ENCODE results near the gene GFY.
"Not testable (repeated sequence)": the region's sequence is repeated elsewhere in the genome, so short reads cannot be mapped to it uniquely, and the experiment has no call there.

GFY gene

DNA sequence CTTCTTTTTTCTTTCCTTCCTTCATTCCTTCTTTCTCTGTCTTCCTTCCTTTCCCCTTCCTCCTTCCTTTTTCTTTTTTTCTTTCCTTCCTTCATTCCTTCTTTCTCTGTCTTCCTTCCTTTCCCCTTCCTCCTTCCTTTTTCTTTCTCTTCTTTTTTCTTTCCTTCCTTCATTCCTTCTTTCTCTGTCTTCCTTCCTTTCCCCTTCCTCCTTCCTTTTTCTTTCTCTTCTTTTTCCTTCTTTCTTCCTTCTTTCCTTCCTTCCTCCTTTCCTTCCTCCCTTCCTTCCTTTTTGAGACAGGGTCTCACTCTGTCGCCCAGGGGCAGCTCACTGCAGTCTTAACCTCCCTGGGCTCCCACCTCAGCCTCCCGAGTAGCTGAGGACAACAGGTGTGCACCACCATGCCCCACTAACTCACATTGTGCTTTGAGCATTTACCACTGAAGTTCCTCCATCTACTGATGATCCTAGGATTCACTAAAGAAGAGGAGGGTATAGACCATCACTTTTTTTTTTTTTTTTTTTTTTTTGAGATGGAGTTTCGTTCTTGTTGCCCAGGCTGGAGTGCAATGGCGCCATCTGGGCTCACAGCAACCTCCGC is 19.0 kb downstream of the GFY start:
- DNase-seq, result not testable (repeated sequence)

DNA sequence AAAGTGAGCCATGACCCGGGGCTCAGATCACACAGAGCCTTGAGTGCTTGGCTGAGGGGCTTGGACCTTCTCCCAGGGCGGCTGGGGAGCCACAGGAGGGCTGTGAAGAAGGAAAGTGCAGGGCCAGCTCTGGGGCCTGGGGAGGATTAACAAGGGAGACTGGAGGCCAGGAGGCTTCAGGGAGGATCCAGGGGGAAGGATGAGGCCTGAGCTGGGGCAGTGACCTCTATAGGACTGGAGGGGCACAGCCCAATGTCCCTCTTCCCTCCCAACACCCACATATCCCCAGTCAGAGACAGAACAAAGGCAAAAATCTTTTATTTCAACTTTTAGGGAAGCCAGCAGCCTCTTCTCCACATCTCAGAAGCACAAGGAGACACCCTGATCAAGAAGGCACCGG is 20.8 kb downstream of the GFY start:
- DNase-seq, result no peak

DNA sequence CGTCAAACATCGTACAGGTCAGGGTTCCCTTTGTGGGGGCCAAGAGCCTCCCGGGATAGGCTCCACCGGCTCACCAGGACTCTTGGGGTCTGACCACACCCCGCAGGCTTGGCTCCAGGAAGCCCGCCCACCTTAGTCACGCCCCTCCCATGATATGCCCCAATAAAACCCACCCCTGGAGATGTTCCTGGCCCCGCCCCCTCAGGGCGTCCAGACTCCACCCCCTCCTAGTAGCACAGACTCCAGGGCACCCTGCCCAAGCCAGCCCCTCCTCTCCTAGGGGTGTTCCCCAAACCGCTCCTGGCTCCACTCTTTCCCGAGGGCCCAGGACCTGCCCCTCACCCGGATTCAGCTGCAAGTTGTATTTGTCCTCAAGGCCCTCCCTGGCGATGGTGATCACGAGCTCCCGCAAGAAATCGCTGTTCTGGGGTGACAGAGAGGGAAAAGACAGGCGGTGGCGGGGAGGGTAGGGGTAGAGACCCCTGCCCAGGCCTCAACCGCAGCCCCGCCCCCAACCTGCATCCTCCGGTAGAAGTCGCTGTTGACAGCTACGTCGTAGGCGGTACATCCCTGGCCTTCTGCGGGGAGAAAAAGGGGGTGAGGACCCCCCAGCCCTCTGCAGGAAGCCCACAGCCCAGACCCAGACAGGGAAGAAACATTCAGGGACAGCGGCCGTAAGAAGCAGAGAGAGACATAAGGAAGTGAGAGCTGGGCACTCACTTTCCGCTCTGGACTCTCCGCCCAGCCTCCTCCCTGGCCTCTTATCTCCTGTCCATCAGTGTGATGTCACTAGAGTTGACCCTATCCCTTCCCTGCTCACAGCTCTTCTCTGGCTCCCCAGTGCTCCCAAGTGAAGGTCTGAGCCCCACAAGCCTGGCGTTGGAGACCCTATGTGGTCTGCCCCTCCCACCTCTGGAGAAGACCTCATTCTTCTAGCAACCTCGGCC is 22.6 kb downstream of the GFY start:
- DNase-seq, result peak; percentile 56

DNA sequence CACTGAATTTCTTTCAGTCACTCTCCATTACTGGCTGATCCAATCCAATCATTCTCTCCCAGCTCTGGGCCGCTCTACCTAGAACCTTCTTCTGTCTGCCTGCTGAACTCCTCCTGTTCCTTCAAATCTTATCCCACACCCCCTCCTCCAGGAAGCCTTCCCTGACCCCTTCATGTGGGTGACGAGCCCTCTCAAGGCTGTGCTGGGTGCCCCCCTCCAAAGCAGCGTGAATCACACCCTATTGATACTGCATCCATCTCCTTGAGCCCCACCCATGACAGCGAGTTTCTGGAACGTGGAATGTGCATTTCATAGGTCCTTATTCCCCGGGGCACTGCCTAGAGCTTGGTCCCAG is 23.2 kb downstream of the GFY start:
- no peak for DNase-seq

DNA sequence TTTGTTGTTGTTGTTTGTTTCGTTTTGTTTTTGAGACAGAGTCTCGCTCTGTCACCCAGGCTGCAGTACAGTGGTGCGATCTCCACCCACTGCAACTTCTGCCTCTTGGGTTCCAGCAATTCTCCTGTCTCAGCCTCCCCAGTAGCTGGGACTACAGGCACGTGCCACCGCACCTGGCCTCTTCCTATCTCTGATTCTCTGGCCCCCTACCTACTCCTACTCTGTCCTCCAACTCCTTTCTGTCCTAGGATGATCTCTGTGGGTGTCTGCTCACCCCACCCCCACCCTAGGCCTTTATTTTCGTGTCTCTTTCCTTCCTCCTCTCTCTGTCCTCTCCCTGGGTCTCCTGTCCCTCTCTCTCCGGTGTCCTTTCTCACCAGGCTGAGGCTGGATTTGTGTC is 25.2 kb downstream of the GFY start:
- no peak for DNase-seq

DNA sequence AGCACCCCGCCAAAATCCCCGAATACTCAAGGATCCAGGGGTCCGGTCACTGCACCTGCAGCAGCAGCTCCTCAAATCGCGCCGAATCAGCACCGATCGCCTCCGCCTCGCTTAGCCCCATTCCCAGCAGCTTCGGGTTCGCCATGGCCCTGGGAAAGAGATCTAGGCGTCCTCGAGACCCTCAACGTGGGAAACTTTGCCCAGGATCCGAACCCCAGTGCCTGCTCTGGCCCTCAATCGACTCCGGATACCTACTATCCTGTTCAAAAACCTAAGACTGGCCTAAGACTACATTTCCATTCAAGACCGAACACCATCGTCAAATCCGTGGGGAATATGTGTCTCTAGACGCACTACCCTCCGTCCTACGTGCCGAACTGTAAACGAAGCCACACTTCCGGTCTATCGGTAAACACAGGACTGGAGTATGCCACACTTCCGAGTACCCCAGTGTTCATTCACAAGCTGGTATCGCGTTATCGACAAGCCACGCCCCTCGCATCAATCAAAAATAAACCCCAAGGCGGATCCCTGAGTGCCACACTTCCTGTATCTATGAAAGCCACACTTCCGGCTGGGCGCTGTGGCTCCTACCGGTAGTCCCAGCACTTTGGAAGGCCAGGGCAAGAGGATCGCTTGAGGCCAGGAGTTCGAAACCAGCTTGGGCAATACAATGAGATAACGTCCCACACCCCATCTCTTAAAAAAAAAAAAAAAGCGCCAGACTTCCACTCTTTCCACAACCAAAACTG is 26.4 kb downstream of the GFY start, which contains the start of gene PIH1D1:
Gene PIH1D1, minus strand, starts transcription at position 385 of the 752 bp plus-strand sequence. Its CDS starts 240 bp downstream, at position 145.
- peak; percentile 98 for DNase-seq

DNA sequence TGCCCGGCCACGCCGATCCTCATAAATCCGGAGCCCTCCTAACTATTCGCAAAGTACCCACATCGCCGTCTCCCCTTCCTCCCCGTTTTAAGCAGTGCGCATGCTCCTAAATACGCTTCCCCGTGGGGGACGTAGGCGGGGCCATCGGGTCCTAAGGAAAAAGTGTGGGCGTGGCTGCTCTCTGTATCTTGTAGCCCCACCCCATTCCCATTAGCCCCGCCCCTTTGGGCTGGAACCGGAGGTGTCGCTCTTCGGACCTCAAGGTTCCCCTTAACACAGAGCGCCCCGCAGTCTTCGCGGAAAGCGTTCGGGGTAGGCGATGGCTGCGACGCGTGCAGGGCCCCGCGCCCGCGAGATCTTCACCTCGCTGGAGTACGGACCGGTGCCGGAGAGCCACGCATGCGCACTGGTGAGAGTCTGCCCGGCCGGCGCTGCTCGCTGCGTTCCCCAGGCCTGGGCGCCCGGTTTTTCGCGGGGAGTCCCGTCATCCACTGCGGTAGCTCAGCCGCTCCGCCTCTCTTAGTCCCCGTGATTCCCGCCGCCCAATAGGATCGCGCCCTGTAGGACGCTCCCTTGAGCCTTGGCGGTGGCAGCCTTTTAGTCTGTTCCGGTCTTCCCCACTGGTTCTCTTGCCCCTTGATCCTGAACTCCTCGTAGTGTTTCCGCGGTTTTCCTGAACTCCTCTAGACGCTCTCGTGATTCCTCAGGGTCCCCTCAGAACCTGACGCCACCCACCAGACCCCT is 28.0 kb downstream of the GFY start, which contains the start of gene ALDH16A1:
Gene ALDH16A1, plus strand, starts transcription at position 213 of the 744 bp plus-strand sequence. Its CDS starts 107 bp downstream, at position 320.
- DNase-seq, result peak; percentile 98

DNA sequence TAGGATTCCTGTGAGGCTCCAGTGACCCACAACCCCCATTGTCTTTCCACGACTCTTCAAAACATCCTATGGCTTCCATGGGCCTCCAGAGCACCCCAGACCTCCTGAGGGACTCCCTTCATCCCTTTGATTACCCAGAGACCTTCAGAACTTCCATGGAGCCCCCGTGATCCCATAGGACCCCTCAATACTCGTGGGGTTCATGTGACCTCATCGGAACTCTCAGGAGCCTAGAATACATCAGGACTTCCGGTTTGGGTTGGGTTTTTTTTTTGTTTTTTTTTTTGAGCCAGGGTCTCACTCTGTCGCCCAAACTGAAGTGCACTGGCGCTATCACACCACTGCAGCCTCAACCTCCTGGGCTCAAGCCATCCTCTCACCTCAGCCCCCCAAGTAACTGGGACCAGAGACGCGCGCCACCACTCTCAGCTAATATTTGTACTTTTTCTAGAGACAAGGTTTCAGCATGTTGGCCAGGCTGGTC is 28.6 kb downstream of the GFY start:
- DNase-seq, result peak; percentile 34

DNA sequence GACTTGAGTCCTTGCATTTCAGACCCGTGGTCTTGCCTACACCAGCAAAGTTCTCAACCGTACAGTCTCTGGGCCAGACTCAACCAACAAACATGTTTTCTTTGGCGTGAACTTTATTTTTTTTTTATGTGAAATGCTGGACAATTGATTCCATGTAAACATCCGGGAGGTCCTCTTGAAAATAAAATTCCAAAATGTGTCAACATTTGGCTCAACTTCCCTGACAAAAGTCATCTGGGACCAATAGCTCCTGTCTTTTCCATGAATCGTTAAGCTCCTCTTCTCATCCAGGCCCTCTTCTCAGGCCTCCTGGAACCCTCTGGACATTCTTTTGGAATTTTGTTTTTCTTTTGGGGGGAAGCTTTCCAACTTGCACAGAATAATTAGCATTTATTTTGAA is 30.6 kb downstream of the GFY start:
- no peak for DNase-seq

DNA sequence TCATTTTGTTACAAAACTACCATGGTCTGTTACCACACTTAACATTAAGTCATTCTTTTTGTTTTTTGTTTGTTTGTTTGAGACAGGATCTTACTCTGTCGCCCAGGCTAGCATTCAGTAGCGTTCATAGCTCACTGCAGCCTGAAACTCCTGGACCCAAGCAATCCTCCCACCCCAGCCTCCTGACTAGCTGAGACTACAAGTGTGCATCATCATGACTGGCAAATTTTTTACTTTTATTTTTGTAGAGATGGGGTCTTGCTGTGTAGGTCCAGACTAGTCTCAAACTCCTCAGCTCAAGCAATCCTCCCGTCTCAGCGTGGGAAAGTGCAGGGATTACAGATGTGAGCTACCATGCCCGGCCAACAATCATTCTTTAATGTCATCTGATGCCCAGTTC is 31.1 kb downstream of the GFY start:
- DNase-seq, result no peak

DNA sequence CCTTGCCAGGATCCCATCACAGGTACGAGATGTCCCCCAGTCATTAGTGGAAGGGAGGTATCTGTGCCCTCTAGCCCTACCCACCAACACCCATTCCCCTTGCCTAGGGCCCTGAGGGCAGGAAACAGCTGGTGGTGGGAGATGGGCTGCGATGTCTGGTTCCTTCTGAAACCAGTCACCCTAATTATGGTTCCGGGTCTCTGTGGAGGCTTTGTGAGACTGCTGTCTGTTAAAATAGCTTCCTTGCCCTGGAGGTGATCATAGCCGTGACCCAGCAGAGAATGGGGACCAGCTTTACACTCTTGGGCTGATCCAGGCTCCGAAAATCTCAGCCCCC is 33.3 kb downstream of the GFY start:
- DNase-seq, result no peak

DNA sequence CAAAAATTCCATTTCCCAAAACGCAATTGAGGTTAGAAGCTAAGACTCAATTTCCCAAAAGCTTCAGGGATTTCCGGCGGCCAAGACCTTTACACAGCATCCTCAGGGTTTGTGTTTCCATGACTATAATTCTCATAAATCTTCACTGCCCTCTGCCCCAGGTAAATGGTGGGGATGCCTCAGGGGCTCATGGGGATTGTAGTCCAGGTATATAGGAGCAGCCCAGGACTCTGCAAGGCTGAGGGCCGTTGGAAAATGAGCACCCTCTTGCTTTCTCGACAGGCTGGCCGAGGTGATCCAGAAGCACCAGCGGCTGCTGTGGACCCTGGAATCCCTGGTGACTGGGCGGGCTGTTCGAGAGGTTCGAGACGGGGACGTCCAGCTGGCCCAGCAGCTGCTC is 34.2 kb downstream of the GFY start:
- DNase-seq, result no peak

DNA sequence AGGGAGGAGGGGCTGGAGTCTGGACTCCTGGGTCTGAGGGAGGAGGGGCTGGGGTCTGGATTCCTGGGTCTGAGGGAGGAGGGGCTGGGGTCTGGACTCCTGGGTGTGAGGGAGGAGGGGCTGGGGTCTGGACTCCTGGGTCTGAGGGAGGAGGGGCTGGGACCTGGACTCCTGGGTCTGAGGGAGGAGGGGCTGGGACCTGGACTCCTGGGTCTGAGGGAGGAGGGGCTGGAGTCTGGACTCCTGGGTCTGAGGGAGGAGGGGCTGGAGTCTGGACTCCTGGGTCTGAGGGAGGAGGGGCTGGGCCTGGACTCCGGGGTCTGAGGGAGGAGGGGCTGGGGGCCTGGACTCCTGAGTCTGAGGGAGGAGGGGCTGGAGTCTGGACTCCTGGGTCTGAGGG is 35.9 kb downstream of the GFY start:
- not testable (repeated sequence) for DNase-seq

DNA sequence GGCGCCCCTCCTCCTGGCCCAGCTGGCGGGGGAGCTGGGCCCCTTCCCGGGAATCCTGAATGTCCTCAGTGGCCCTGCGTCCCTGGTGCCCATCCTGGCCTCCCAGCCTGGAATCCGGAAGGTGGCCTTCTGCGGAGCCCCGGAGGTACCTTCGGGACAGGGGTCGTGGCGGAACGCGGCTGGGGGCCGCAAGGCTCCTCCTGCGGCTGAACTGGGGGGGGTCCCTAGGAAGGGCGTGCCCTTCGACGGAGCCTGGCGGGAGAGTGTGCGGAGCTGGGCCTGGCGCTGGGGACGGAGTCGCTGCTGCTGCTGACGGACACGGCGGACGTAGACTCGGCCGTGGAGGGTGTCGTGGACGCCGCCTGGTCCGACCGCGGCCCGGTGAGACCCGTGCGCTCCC is 36.5 kb downstream of the GFY start:
- DNase-seq, result no peak

DNA sequence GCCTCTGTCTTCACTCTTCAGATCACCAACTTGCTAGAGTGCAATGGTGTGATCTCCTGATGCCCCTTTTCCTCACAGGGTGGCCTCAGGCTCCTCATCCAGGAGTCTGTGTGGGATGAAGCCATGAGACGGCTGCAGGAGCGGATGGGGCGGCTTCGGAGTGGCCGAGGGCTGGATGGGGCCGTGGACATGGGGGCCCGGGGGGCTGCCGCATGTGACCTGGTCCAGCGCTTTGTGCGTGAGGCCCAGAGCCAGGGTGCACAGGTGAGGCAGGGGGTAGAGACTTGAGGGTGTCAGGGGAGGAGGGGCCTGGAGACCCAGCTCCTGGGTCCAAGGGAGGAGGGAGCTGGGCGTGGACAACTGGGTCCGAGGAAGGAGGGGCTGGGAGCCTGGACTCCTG is 37.3 kb downstream of the GFY start:
- no peak for DNase-seq

DNA sequence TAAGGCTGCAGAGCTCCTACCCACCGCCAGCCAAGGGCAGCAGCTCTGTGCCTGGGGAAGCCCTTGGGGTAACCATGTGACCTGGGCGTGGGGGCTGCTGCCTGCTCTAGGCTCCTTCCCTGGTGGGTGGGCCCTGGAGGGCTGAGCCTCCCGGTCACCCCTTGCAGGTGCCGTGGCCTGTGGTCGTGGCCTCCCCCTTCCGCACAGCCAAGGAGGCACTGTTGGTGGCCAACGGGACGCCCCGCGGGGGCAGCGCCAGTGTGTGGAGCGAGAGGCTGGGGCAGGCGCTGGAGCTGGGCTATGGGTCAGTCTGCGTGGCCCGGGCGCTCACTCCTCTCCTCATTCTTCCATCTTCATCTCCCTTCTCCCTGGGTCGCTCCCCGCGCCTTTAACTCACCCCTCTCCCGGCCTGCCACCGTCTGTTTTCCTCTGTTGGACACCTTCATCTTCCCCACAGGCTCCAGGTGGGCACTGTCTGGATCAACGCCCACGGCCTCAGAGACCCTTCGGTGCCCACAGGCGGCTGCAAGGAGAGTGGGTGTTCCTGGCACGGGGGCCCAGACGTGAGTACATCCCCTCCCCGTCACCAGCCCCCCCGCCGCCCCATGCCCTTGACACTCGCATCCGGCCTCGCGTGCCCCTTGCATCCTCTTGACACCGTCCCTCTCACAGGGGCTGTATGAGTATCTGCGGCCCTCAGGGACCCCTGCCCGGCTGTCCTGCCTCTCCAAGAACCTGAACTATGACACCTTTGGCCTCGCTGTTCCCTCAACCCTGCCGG is 39.0 kb downstream of the GFY start:
- DNase-seq, result no peak

DNA sequence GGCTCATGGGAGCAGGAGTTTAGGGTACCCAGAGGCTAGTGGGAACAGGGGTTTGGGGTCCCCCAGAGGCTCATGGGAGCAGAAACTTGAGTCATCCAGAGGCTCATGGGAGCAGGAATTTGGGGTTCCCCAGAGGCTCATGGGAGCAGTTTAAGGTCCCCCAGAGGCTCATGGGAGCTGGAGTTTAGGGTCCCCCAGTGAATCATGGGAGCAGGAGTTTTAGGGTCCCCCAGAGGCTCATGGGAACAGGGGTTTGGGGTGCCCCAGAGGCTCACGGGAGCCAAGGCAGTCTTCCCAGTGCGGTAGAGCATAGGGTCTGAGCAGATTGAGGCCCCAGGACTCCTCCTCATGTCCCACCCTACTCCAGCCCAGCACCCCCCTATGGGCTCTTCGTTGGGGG is 40.2 kb downstream of the GFY start:
- DNase-seq, result no peak

DNA sequence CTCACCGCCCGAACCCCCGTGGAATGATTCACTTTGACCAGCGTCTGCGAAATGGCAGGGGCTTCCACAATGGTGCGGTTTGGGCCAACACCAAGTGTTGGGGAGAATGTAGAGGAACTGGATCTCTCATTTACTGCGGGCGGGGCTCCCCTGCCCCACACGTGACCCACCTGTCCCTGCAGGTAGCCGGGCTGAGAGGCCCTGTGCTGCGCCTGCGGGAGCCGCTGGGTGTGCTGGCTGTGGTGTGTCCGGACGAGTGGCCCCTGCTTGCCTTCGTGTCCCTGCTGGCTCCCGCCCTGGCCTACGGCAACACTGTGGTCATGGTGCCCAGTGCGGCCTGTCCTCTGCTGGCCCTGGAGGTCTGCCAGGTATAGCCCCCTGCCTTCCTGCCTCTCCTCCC is 43.0 kb downstream of the GFY start:
- no peak for DNase-seq

DNA sequence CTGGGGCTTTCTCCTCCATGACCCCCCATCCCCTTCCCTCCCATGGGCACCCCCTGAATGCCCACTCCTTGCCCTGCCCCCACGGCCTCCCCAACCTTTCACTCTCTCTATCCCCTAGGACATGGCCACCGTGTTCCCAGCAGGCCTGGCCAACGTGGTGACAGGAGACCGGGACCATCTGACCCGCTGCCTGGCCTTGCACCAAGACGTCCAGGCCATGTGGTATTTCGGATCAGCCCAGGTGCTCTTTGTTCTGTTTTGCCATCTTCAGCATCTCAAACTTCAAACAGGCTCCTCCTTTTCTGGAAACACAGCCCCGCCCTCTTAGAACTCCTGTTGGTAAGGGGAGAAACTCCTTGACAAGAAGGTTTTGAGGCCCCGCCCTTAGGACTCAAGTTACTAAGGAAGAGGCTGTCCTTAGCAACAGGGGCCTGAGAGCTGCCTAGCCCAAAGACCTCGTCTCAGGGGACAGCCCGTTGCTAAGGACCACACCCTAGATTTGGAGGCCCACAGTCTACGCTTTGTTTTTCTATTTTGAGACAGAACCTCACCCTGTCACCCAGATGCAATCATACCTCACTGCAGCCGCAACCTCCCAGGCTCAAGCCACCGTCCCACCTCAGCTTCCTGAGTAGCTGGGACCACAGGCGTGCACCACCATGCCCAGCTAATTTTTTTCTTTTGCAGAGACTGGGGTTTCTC is 43.7 kb downstream of the GFY start:
- peak; percentile 92 for DNase-seq

DNA sequence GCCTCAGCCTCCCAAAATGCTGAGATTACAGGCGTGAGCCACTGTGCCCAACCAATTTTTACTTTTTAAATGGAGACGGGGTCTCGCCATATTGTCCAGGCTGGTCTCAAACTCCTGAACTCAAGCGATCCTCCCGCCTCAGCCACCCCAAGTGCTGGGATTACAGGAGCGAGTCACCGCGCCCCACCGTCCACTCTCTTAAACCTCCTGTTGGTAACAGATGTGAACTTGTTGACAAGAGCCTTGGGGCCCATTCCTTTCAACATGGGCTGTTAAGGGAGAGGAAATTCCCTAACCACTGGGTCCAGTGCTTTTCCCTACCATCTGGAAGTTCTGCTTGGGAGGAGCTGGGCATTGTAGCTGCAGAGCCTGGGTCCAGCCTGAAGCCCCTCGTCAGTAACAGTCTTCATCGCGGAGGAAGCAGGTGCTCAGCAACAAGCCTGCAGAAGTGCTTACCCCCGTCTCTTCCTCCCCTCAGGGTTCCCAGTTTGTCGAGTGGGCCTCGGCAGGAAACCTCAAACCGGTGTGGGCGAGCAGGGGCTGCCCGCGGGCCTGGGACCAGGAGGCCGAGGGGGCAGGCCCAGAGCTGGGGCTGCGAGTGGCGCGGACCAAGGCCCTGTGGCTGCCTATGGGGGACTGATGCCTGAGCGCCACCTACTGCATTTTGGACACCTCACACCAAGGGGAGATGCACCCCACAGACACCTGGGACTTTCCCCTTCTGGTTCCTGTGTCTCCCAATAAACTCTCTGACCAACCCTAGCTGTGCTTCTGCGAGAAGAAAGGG is 44.8 kb downstream of the GFY start:
- DNase-seq, result peak; percentile 91

DNA sequence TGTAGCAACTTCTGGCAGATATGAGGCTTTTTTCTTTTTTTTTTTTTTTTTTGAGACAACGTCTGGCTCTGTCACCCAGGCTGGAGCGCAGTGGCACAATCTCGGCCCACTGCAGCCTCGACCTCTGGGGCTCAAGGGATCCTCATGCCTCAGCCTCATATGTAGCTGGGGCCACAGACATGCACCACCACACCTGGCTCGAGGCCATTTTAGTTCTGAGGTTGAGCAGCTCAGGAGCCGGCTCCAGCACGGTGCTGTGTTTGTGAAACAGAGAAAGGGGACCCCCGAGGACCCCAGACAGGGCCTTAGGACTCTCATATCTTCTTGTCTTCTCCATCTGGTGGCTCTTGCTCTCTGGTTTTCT is 45.4 kb downstream of the GFY start:
- no peak for DNase-seq
